Measurements from ENCODE around the gene CLASRP. TPM values are rescaled to one million over a fixed set of nuclear protein-coding genes. Genes with fewer than 3 reads are reported as not detected.

Gene CLASRP
- total RNA-seq, 3 donors from 2014 or later (not counting 1 experiment from before 2014, with no cell fraction given): 142 to 160 (median 146) TPM

GRCh38 chr19:45003485-45003884 lies 35.4 kb upstream of the CLASRP start:
- intact Hi-C loops (cut with micrococcal nuclease): loop anchor here (5.0 kb wide), 1 partner anchor 34 kb away; the partner anchor contains the start of gene CLASRP
- TF ChIP-seq CTCF (IDR thresholded peaks at IDR 0.05): no peak

GRCh38 chr19:45005787-45006186 lies 33.1 kb upstream of the CLASRP start:
- H3K27ac ChIP-seq (ENCODE audit: low read length): no peak overlapping the region
- H3K4me1 ChIP-seq (ENCODE audit: control insufficient read depth, insufficient read depth, low read length): peaks cover 25% of the 10 kb centered on the region
- Mint-ChIP-seq H3K27ac (peak overlapping the region; percentile 48 to 74), H3K27me3 (ENCODE audit: low read depth in 2 of 2) (no peaks in the 10 kb centered on the region), H3K9me3 (no peaks in the 10 kb centered on the region), H3K36me3 (no peaks in the 10 kb centered on the region), H3K4me1 (peaks cover 16 to 23% of the 10 kb centered on the region in 2 donors), H3K4me3 (no peak overlapping the region)
- H3K27me3 ChIP-seq (ENCODE audit: control insufficient read depth, insufficient read depth, low read length): no peaks in the 10 kb centered on the region
- no peak for TF ChIP-seq CTCF (IDR thresholded peaks at IDR 0.05)
- no peak overlapping the region for H3K4me3 ChIP-seq (ENCODE audit: low read length)
- intact Hi-C loops (cut with micrococcal nuclease): no loop called here
- 96% methylated on average over 9 of the region's 9 CpGs for WGBS (ENCODE audit: insufficient coverage)
- H3K9me3 ChIP-seq (ENCODE audit: control insufficient read depth, insufficient read depth, low read length): no peaks in the 10 kb centered on the region
- ATAC-seq: no peak
- H3K36me3 ChIP-seq (ENCODE audit: control insufficient read depth, insufficient read depth, low read length): peaks cover 14% of the 10 kb centered on the region
- DNase-seq: no peak

More at GRCh38 chr19:45003485-45003884, 35.4 kb upstream of the CLASRP start:
- ATAC-seq (no peak), DNase-seq (no peak)
- Histone ChIP-seq H3K4me1 (ENCODE audit: control insufficient read depth, insufficient read depth, low read length) (peaks cover 27% of the 10 kb centered on the region), H3K27ac (ENCODE audit: low read length) (no peak overlapping the region), H3K9me3 (ENCODE audit: control insufficient read depth, insufficient read depth, low read length) (no peaks in the 10 kb centered on the region), H3K27me3 (ENCODE audit: control insufficient read depth, insufficient read depth, low read length) (no peaks in the 10 kb centered on the region), H3K36me3 (ENCODE audit: control insufficient read depth, insufficient read depth, low read length) (peaks cover 7% of the 10 kb centered on the region), H3K4me3 (ENCODE audit: low read length) (no peak overlapping the region)
- H3K4me1 Mint-ChIP-seq: peaks cover 16 to 19% of the 10 kb centered on the region in 2 donors
- no peaks in the 10 kb centered on the region for H3K27me3 Mint-ChIP-seq (ENCODE audit: low read depth in 2 of 2)
- no peak overlapping the region for H3K4me3 Mint-ChIP-seq
- no peak overlapping the region for H3K27ac Mint-ChIP-seq
- no peaks in the 10 kb centered on the region for H3K36me3 Mint-ChIP-seq
- WGBS (ENCODE audit: insufficient coverage): 94% methylated on average over 2 of the region's 4 CpGs
- no peaks in the 10 kb centered on the region for H3K9me3 Mint-ChIP-seq

- Mint-ChIP-seq H3K4me3 (peak overlapping the region; percentile 42), H3K9me3 (no peaks in the 10 kb centered on the region), H3K27ac (peak overlapping the region; percentile 13 to 46), H3K36me3 (no peaks in the 10 kb centered on the region), H3K4me1 (peaks cover 7 to 12% of the 10 kb centered on the region in 2 donors), H3K27me3 (ENCODE audit: low read depth in 2 of 2) (no peaks in the 10 kb centered on the region)
- H3K36me3 ChIP-seq (ENCODE audit: control insufficient read depth, insufficient read depth, low read length): peaks cover 14% of the 10 kb centered on the region
- peaks cover 12% of the 10 kb centered on the region for H3K4me1 ChIP-seq (ENCODE audit: control insufficient read depth, insufficient read depth, low read length)
- no peaks in the 10 kb centered on the region for H3K27me3 ChIP-seq (ENCODE audit: control insufficient read depth, insufficient read depth, low read length)
- intact Hi-C loops (cut with micrococcal nuclease): no loop called here
- ATAC-seq: peak in 1 of 3 donors; percentile 2
- H3K4me3 ChIP-seq (ENCODE audit: low read length): no peak overlapping the region
- H3K27ac ChIP-seq (ENCODE audit: low read length): no peak overlapping the region
- DNase-seq: no peak
- H3K9me3 ChIP-seq (ENCODE audit: control insufficient read depth, insufficient read depth, low read length): no peaks in the 10 kb centered on the region
- TF ChIP-seq CTCF (IDR thresholded peaks at IDR 0.05): no peak
- WGBS (ENCODE audit: insufficient coverage): 94% methylated on average over 9 of the region's 10 CpGs
These were observed 30.3 kb upstream of the CLASRP start for GRCh38 chr19:45008552-45008951.

- intact Hi-C loops (cut with micrococcal nuclease): no loop called here
- H3K4me3 Mint-ChIP-seq: peak overlapping the region; percentile 2
- 93% methylated on average over 8 of the region's 9 CpGs for WGBS (ENCODE audit: insufficient coverage)
These were observed 29.1 kb upstream of the CLASRP start for GRCh38 chr19:45009625-45010255.

More at GRCh38 chr19:45009625-45010255, 29.1 kb upstream of the CLASRP start:
- DNase-seq: no peak
- H3K9me3 Mint-ChIP-seq: no peaks in the 10 kb centered on the region
- H3K9me3 ChIP-seq (ENCODE audit: control insufficient read depth, insufficient read depth, low read length): no peaks in the 10 kb centered on the region
- no peak overlapping the region for H3K27ac ChIP-seq (ENCODE audit: low read length)
- H3K4me1 Mint-ChIP-seq: peaks cover 7 to 12% of the 10 kb centered on the region in 2 donors
- no peaks in the 10 kb centered on the region for H3K27me3 ChIP-seq (ENCODE audit: control insufficient read depth, insufficient read depth, low read length)
- H3K27ac Mint-ChIP-seq: peak overlapping the region; percentile 4 to 46
- H3K27me3 Mint-ChIP-seq (ENCODE audit: low read depth in 2 of 2): no peaks in the 10 kb centered on the region
- TF ChIP-seq CTCF (IDR thresholded peaks at IDR 0.05): no peak
- H3K4me3 ChIP-seq (ENCODE audit: low read length): no peak overlapping the region
- no peak for ATAC-seq
- H3K36me3 ChIP-seq (ENCODE audit: control insufficient read depth, insufficient read depth, low read length): peaks cover 16% of the 10 kb centered on the region
- H3K36me3 Mint-ChIP-seq: no peaks in the 10 kb centered on the region
- peaks cover 12% of the 10 kb centered on the region for H3K4me1 ChIP-seq (ENCODE audit: control insufficient read depth, insufficient read depth, low read length)
